OCI-LY1 (cell line): ENCODE measurements around the gene SERPINA3.
"Not testable (repeated sequence)": the region's sequence is repeated elsewhere in the genome, so short reads cannot be mapped to it uniquely, and the experiment has no call there.

ENCODE experiments used
- H2AFZ ChIP-seq: fragments of 200-600 bp; sonication (generic), shearing (Covaris generic); 2 replicates; pipeline ENCODE4 v1.6.0; 2014; ENCODE audit warnings: antibody characterized with exemption, mild to moderate bottlenecking, low read length
- H3F3A ChIP-seq: fragments of 200-600 bp; sonication (generic), shearing (Covaris generic); 2 replicates; pipeline ENCODE4 v1.6.0; 2014; ENCODE audit warnings: mild to moderate bottlenecking, antibody characterized with exemption, low read length, moderate library complexity; ENCODE audit not compliant: insufficient read depth
- H3K27ac ChIP-seq: fragments of 200-600 bp; sonication (generic); 2 replicates; pipeline ENCODE4 v1.5.1; 2014; ENCODE audit warnings: low read length, mixed run types, mild to moderate bottlenecking, low read depth; ENCODE audit not compliant: poor library complexity, severe bottlenecking
- H3K27me3 ChIP-seq: fragments of 200-600 bp; sonication (generic); 2 replicates; pipeline ENCODE4 v1.6.0; 2014; ENCODE audit warnings: antibody characterized with exemption, mild to moderate bottlenecking, low read length, moderate library complexity; ENCODE audit not compliant: insufficient read depth
- H3K36me3 ChIP-seq: fragments of 200-600 bp; sonication (generic); 2 replicates; pipeline ENCODE4 v1.6.1; 2014; ENCODE audit warnings: mild to moderate bottlenecking, antibody characterized with exemption, low read length, moderate library complexity, mixed read lengths; ENCODE audit not compliant: insufficient read depth
- H3K4me1 ChIP-seq: fragments of 200-600 bp; sonication (generic); 2 replicates; pipeline ENCODE4 v1.5.1; 2014; ENCODE audit warnings: mild to moderate bottlenecking, low read length, moderate library complexity; ENCODE audit not compliant: insufficient read depth, severe bottlenecking
- H3K4me2 ChIP-seq: fragments of 200-600 bp; sonication (generic), shearing (Covaris generic); 2 replicates; pipeline ENCODE4 v1.6.1; 2014; ENCODE audit warnings: low read length
- H3K4me3 ChIP-seq: fragments of 200-600 bp; sonication (generic); 2 replicates; pipeline ENCODE4 v1.5.1; 2014; ENCODE audit warnings: low read length, low read depth, mild to moderate bottlenecking, mixed read lengths; ENCODE audit not compliant: poor library complexity, severe bottlenecking
- H3K79me2 ChIP-seq: fragments of 200-600 bp; shearing (Covaris generic); 2 replicates; pipeline ENCODE4 v1.6.1; 2016; ENCODE audit warnings: mixed run types, low read length, mixed read lengths; ENCODE audit not compliant: insufficient read depth
- H3K9ac ChIP-seq: fragments of 200-600 bp; sonication (generic), shearing (Covaris generic); 2 replicates; pipeline ENCODE4 v1.6.1; 2014; ENCODE audit warnings: mild to moderate bottlenecking, low read length, mixed read lengths
- H3K9me2 ChIP-seq: fragments of 200-600 bp; sonication (generic), shearing (Covaris generic); 2 replicates; pipeline ENCODE4 v1.6.1; 2014; ENCODE audit warnings: low read depth, mild to moderate bottlenecking, low read length, mixed read lengths
- H3K9me3 ChIP-seq: fragments of 200-600 bp; shearing (Covaris generic); 2 replicates; pipeline ENCODE4 v1.6.1; 2014; ENCODE audit warnings: low read length, mixed read lengths
- H4K20me1 ChIP-seq: fragments of 200-600 bp; sonication (generic), shearing (Covaris generic); 2 replicates; pipeline ENCODE4 v1.6.0; 2016; ENCODE audit warnings: mild to moderate bottlenecking, low read length; ENCODE audit not compliant: insufficient read depth
- CTCF ChIP-seq: fragments of 200-600 bp; sonication (generic), shearing (Covaris generic); IDR thresholded peaks from 2 replicates; pipeline ENCODE4 v1.5.1; 2017; ENCODE audit warnings: mild to moderate bottlenecking, antibody characterized with exemption, low read length, moderate library complexity, mixed read lengths
- EZH2 ChIP-seq: fragments of 200-600 bp; sonication (generic), shearing (Covaris generic); IDR thresholded peaks from 2 replicates; pipeline ENCODE4 v1.8.0; 2017; ENCODE audit warnings: borderline replicate concordance, mixed run types, mild to moderate bottlenecking, antibody characterized with exemption, low read length, moderate library complexity, mixed read lengths

The SERPINA3 gene

DNA sequence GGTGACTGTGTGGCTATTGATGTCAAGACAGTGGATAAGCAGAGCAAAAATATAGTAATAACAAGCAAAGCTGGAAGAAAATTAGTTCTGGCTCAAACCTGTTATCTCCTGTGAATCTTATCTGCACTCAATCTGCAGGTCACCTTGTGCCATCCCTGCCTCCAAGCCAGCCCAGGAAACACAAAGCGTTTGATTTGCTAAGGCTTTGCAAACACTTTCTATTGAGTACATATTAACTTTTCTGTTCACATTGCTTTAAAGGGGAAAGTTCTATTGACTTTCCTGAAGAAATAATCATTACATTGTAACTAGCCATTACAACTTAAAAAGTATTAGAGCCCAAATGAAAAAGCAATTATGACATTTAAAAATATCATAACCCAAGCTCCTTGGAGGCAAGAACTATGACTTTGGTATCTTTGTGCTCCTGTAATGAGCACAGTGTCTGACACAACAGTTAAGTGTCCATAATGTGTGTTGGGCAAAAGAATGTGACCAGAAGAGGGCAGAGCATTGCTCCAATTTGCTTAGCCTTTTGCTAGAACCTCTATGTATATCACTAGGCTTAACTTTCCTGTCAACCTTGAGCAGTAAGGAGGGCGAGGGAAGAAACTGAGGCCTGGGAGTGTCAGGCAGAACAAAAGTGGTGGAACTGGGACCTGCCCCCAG lies 24.7 kb downstream of the SERPINA3 start:
- no peaks in the 10 kb centered on the region for H3K36me3 ChIP-seq
- H3K4me2 ChIP-seq = no peak overlapping the region
- H4K20me1 ChIP-seq = no peaks in the 10 kb centered on the region
- no peaks in the 10 kb centered on the region for H3K79me2 ChIP-seq
- peak; percentile 37; the same call in 1 of the 2 replicates for TF ChIP-seq CTCF
- no peak for TF ChIP-seq EZH2
- H3K9ac ChIP-seq = no peak overlapping the region
- H3K4me1 ChIP-seq = no peaks in the 10 kb centered on the region
- no peaks in the 10 kb centered on the region for H3K9me2 ChIP-seq
- H3K4me3 ChIP-seq = no peak overlapping the region
- H3K27me3 ChIP-seq = peaks cover 4% of the 10 kb centered on the region
- no peak overlapping the region for H3K27ac ChIP-seq
- no peak overlapping the region for H2AFZ ChIP-seq
- no peaks in the 10 kb centered on the region for H3K9me3 ChIP-seq
- H3F3A ChIP-seq = no peaks in the 10 kb centered on the region

DNA sequence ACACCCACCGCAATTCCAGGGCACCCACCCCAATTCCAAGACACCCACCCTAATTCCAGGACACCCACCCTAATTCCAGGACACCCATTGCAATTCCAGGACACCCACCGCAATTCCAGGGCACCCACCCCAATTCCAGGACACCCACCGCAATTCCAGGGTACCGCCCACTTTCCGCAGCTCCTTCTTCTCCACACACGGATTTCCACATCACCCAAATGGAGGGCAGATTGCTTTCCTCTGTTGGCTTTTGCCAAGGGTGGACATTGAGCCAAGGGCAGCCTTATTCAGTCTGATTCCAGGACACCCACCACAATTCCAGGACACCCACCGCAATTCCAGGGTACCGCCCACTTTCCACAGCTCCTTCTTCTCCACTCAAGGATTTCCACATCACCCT lies 25.6 kb downstream of the SERPINA3 start:
- H4K20me1 ChIP-seq = not testable (repeated sequence)

DNA sequence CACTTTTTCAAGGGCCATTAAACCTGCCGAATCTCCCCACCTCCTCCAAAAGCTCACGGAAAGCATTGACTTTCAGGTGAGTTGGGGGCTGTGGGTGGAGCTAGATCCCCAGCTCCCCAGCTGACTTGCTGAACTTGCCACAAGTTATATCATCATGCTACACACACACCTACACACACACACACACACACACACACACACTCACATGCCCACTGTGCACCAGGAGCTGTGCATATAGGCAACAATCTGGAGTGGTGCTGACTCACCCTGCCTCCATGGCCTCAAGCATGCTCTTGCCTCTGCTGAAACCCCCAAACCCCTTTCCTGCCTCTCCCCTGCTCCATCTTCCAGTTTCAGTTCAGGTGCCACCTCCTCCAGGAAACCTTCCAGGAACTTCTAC lies 26.1 kb downstream of the SERPINA3 start:
- Histone ChIP-seq H3K36me3 (no peaks in the 10 kb centered on the region), H3K4me1 (no peaks in the 10 kb centered on the region), H4K20me1 (no peaks in the 10 kb centered on the region)

More for the DNA sequence above, 25.6 kb downstream of the SERPINA3 start:
- H3K27ac ChIP-seq, H3K79me2 ChIP-seq, H3K4me3 ChIP-seq, H3K4me2 ChIP-seq, H3K9ac ChIP-seq, H3K9me2 ChIP-seq, H3K36me3 ChIP-seq, H3K9me3 ChIP-seq, H3K4me1 ChIP-seq, H3F3A ChIP-seq, H3K27me3 ChIP-seq, H2AFZ ChIP-seq: not testable (repeated sequence)

DNA sequence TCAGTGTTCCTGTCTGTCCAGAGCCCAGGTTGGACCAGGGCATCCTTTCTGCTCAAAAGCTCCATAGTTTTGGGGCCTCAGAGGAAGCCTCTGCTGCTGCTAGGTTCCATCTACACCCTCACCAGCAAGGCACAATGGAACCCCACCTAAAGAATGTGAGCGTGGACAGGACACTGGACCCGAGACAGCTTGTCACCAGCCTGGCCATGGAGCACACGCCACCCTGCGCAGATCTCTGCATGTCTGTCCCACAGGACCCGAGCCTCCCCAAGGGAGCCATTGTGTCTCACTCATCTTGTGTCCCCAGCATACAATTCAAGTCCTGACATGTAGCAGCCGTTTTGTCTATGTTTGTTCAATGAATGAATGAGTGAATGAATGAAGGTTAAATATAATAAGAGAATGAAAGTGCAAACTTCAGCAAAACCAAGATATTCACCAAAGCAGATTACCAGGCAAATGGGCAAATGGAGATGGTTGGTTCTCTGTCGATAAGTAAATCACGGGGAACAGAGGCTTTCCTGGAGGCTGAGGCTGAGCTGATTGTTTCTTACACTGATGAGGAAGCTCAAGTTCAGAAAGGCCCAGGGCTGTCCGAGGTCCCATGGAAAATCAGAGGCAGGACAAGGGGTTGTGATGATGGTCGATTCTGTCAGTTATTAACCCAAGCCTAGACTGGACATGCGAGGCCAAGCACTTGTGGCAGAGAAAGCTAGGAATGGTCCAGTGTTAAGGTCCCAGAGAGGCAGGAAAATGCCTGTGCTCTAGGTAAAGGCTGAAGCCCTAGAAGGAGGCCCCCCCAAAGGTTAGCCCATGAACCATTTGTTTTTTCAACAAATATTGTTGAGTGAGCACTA lies 27.0 kb downstream of the SERPINA3 start:
- no peaks in the 10 kb centered on the region for H3K79me2 ChIP-seq
- no peaks in the 10 kb centered on the region for H4K20me1 ChIP-seq
- H3K9me3 ChIP-seq = no peaks in the 10 kb centered on the region
- H3K9me2 ChIP-seq = no peaks in the 10 kb centered on the region
- no peak overlapping the region for H3K4me2 ChIP-seq
- H3K27me3 ChIP-seq = no peaks in the 10 kb centered on the region
- H3K36me3 ChIP-seq = no peaks in the 10 kb centered on the region
- H3F3A ChIP-seq = no peaks in the 10 kb centered on the region
- TF ChIP-seq EZH2 (no peak), CTCF (no peak)
- H3K4me3 ChIP-seq = no peak overlapping the region
- no peak overlapping the region for H3K9ac ChIP-seq
- H2AFZ ChIP-seq = no peak overlapping the region
- H3K27ac ChIP-seq = no peak overlapping the region
- H3K4me1 ChIP-seq = no peaks in the 10 kb centered on the region

More for the DNA sequence above, 26.1 kb downstream of the SERPINA3 start:
- Histone ChIP-seq H3K79me2 (no peaks in the 10 kb centered on the region), H3K9me3 (no peaks in the 10 kb centered on the region), H3K9me2 (no peaks in the 10 kb centered on the region), H2AFZ (no peak overlapping the region), H3K4me3 (no peak overlapping the region), H3K9ac (no peak overlapping the region), H3K27ac (no peak overlapping the region), H3F3A (no peaks in the 10 kb centered on the region), H3K27me3 (peaks cover 4% of the 10 kb centered on the region), H3K4me2 (no peak overlapping the region)
- no peak for TF ChIP-seq EZH2
